ENCODE results near the gene MRPL10. TPM values are rescaled to one million over a fixed set of nuclear protein-coding genes. Genes with fewer than 3 reads are reported as not detected.

The MRPL10 gene
- total RNA-seq, 2 experiments from 2014 or later, result 70.0 to 75.2 TPM

DNA sequence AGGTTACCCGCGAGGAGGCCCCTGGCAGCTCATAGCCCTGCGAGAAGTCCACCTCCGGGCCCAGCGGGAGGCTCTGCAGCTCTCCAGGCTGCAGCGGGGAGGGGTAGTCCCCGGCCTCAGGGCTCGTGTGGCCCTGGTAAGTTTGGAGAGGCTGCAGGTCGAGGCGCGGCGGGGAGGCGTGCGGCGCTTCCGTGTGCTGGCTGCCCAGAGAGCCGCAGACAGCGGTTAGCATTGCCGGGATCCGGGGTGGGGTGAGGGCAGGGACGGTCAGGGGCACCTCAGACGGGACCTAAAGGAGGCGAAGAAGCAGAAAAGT is 16.8 kb upstream of the MRPL10 start:
- no peaks in the 10 kb centered on the region for H3K9me3 Mint-ChIP-seq
- peaks cover 19% of the 10 kb centered on the region for H3K4me1 Mint-ChIP-seq
- peaks cover 85% of the 10 kb centered on the region for H3K27me3 Mint-ChIP-seq
- no peaks in the 10 kb centered on the region for H3K36me3 Mint-ChIP-seq
- DNase-seq, result no peak
- no peak overlapping the region for H3K27ac Mint-ChIP-seq
- H3K4me3 Mint-ChIP-seq, result no peak overlapping the region

DNA sequence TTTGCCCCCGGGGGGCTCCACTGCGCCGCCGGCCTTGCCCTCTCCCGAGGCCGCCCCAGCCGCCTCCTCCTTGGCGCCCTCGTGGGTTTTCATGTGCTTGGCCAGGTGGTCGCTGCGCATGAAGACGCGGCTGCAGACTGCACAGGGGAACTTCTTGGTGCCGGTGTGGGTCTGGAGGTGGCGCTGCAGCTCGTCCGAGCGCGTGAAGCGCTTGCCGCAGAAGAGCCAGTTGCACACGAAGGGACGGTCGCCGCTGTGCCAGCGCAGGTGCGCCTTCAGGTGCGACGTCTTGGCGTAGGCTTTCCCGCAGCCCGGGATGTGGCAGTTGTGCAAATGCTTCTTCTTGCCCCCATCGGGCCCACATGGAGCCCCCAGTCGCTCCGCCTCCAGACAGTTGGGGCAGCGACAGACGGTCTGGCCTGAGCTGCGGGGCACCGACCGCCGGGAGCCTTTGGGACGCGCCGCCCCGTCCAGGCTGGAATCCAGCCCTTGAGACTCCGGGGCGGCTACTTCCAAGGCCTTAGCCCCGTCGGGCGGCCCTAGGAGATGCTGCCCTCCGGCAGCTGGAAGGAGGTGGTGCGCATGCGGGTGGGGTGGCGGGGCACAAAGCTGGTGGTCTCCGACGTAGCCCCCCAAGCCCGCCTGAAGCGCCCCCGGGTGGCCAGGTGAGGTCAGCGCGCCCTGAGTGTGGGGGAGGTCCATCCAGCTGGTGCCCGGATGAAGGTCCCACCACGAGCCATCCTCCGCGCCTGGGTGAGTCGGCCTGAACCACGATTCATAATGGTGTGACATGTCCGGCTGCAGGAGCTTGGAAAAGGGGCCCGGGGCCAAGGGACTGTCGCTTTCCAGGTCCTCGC is 16.2 kb upstream of the MRPL10 start:
- Mint-ChIP-seq H3K4me3 (no peak overlapping the region), H3K36me3 (no peaks in the 10 kb centered on the region), H3K27ac (no peak overlapping the region), H3K9me3 (no peaks in the 10 kb centered on the region), H3K27me3 (peaks cover 79% of the 10 kb centered on the region), H3K4me1 (peaks cover 21% of the 10 kb centered on the region)
- DNase-seq, result peak; percentile 36

DNA sequence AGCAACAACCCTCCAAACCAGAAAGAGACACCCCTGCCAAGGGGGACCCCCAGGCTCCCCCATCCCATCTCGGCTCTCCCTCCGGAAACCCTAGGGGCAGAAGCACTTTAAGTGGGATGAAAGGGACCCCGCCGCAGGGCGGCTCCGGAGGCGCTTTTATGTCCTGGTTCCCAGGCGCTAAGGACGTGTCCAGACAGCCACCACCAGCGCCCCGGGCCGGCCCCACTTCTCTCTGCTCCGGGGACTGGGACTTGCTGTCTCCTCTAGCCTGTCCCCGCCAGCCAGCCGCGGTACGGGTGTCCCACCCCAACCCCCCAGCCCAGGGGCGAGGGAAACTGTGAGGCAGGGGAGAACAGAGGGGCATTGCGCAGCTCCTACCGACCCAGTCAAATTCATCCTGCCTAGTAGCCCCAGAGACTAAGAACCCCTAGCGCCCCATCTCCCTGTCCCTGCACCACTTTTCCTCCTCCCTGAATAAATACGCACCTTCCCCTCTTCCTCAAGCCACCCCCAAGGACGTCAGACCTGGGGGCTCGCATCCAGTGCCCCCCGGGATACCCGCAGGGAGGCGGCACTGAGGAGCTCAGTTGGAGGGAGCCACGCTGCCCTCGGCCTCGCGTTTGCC is 15.5 kb upstream of the MRPL10 start:
- no peak overlapping the region for H3K4me3 Mint-ChIP-seq
- no peaks in the 10 kb centered on the region for H3K9me3 Mint-ChIP-seq
- no peaks in the 10 kb centered on the region for H3K36me3 Mint-ChIP-seq

DNA sequence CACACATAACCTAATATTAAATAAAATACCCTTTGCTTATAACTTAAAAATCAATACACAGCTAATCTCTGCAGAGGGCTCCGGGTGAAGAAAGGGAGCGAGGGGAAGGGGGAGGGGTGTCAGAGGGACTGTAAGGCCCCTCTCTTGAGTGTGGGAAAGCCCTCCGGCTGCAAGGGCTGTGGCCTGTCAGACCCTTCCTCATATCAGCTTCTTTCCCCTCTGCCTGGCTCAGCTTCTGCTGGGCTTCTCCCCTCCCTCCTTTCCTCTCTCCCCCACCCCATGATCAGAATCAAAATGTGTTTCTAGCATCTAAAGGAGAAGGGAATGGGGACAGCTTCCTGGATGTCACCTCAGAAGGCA is 14.4 kb upstream of the MRPL10 start:
- no peaks in the 10 kb centered on the region for H3K36me3 Mint-ChIP-seq
- H3K27me3 Mint-ChIP-seq, result peaks cover 64% of the 10 kb centered on the region
- no peaks in the 10 kb centered on the region for H3K9me3 Mint-ChIP-seq
- H3K4me1 Mint-ChIP-seq, result peaks cover 27% of the 10 kb centered on the region
- DNase-seq, result no peak
- H3K27ac Mint-ChIP-seq, result no peak overlapping the region
- no peak overlapping the region for H3K4me3 Mint-ChIP-seq

More for the DNA sequence above, 15.5 kb upstream of the MRPL10 start:
- Mint-ChIP-seq H3K27me3 (peaks cover 71% of the 10 kb centered on the region), H3K27ac (no peak overlapping the region), H3K4me1 (peaks cover 21% of the 10 kb centered on the region)
- no peak for DNase-seq

DNA sequence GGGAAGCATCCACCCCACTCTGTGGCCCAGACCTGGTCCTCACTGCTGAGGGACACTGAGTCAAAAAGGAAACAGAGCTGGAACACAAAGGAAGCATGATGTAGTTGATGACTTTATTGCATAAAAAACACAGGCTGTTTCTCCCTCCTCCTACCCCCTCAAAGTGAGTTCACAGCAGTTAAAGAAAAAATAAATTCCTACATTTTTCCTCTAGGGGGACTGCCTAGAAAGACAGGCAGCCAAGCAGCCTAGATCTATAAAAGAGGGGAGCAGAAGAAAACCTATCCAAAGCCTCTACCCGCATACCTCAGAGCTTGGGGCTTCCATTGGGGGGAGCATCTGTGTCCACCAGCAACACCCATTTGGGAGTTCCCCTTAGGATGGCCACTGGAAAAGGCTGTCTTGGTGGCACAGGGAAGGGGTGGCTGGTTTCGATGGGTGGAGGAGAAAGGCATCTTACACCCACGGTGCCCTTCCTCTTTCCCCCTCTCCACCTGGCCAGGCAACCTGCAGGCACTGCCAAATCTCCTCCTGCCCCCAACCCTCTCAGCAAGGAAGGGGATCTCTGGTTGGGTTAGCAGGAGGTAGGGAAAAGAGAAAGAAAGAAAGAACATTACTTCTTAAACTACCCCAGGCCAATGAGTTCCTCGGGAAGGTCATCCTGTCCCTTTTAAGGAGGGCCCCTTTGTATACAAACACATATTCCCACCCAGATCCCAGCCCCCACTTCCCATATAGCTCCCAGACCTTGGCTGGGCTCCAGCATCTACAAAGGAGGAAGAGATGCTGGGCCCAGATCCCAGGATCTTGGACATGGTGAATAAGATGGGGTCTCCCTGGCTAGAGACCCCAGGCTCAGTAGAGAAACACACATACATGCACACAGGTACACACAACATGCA is 13.7 kb upstream of the MRPL10 start:
- H3K36me3 Mint-ChIP-seq, result no peaks in the 10 kb centered on the region
- DNase-seq, result no peak
- no peak overlapping the region for H3K27ac Mint-ChIP-seq
- peaks cover 26% of the 10 kb centered on the region for H3K4me1 Mint-ChIP-seq
- no peak overlapping the region for H3K4me3 Mint-ChIP-seq
- no peaks in the 10 kb centered on the region for H3K9me3 Mint-ChIP-seq
- peaks cover 57% of the 10 kb centered on the region for H3K27me3 Mint-ChIP-seq

DNA sequence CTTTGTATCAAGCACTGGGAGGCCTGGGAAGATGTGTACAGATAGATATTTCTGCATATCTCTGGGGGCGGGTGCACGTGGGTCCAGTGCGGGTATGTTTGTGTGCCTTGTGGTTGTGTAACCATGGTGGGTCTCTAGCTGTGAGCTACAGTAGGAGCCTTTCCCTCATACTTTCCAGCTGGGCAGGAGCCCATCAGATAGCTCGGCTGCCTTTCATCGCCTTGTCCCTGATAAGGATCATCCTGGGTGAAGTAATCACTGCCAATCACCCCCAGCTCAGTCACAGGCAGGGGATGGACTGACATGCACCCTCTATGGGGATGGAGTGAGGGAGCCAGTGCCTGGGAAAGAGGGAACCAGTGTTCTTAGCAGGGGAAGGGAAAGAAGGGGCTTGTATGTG is 12.9 kb upstream of the MRPL10 start:
- H3K4me1 Mint-ChIP-seq, result peaks cover 35% of the 10 kb centered on the region
- H3K4me3 Mint-ChIP-seq, result no peak overlapping the region
- H3K27ac Mint-ChIP-seq, result no peak overlapping the region
- peaks cover 49% of the 10 kb centered on the region for H3K27me3 Mint-ChIP-seq
- H3K36me3 Mint-ChIP-seq, result no peaks in the 10 kb centered on the region
- no peaks in the 10 kb centered on the region for H3K9me3 Mint-ChIP-seq
- DNase-seq, result no peak

DNA sequence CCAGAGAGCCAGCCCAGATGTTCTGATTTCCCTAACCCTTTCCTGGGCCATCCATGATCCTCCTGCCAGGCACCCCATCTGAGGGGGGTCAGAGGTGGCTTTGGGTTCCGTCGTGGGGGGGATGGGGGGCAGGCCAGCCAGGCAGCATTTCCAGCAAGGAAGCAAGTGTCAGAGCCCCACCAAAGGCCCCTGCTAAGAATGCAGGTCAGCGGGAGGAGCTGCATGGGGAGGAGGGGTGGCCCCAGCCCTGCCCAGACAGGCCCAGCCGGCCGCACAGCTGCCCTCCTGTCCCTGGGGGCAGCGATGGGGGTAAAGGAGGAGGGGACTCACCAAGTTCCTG is 12.0 kb upstream of the MRPL10 start:
- Mint-ChIP-seq H3K9me3 (no peaks in the 10 kb centered on the region), H3K4me3 (no peak overlapping the region), H3K27ac (no peak overlapping the region), H3K36me3 (no peaks in the 10 kb centered on the region), H3K4me1 (peaks cover 35% of the 10 kb centered on the region), H3K27me3 (peaks cover 40% of the 10 kb centered on the region)
- no peak for DNase-seq

DNA sequence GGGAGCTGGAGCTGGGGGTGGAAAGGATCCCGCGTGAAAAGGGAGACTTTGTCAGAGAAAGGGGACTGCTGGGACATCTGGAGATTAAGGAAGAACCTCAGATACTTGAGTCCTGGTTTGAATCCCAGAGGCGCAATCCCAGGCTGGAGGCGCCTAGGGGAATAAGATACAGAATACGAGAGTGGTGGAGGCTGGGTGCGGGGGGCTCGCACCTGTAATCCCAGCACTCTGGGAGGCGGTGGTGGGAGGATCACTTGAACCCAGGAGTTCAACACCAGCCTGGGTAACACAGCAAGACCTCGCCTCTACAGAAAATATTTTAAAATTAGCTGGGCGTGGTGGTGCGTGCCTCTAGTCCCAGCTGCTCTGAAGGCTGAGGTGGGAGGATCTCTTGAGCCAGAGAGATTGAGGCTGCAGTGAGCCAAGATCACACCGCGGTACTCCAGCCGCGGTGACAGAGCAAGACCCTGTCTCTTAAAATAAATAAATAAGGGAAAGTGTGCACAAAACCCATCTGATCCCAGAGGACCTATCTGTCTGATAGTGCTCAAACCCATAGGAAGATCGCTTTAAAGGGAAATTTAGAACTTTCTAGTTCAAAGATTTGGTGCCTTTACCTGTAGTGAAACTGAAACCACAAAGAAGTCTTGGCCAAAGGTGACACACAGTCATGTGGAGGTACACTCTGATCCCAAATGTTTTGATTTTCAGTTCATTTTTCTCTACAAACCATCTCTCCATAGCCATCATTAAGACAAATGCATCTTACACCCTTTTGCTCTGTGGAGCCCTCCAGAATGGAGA is 10.3 kb upstream of the MRPL10 start:
- no peak for DNase-seq
- H3K9me3 Mint-ChIP-seq, result no peaks in the 10 kb centered on the region
- H3K4me3 Mint-ChIP-seq, result peak overlapping the region; percentile 96
- peaks cover 29% of the 10 kb centered on the region for H3K27me3 Mint-ChIP-seq
- H3K36me3 Mint-ChIP-seq, result no peaks in the 10 kb centered on the region
- peak overlapping the region; percentile 88 for H3K27ac Mint-ChIP-seq
- H3K4me1 Mint-ChIP-seq, result peaks cover 32% of the 10 kb centered on the region

DNA sequence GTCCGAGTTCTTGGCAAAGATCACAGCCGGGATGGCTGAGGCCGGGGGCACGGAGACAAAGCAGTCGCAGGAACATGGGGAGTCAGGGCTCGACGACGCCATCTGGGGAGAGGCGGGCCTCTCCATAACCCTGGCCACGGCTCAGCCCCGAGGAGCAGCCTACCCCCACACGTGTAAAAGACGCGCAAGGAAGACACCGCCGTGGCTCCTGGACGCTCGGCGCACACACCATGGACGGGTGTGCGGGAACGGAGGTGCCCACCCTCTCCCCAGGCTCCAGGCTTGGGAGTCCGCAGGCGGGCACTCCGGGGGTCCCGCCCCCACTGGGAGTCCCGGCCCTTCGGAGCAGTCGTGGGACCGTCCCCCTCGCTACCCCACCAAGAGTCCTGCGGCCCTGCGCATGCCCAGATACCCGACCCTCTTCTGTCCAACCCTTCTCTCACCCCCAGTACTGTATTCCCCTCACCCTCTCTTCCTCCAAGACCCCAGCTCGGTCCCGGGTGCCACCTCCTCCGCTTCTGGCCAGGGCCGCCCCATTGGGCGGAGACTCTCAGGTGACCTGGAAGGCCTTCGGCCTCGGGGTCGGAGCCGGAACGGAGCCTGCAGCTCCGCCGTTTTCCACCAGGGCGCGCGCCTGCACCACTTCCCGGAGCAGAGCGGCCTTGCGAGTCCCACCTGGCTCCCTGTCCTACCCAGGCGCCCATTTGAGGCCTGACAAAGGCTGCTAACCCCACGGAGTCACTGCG is 9.6 kb upstream of the MRPL10 start, which contains the start of gene SCRN2:
SCRN2 (minus strand) TSS at position 532 of the 746 bp plus-strand sequence; CDS start at position 102, 430 bp downstream.
- DNase-seq, result peak; percentile 90
- H3K27me3 Mint-ChIP-seq, result peaks cover 22% of the 10 kb centered on the region
- no peaks in the 10 kb centered on the region for H3K36me3 Mint-ChIP-seq
- H3K4me3 Mint-ChIP-seq, result peak within 1 kb of the TSS; percentile 96
- H3K27ac Mint-ChIP-seq, result peak within 1 kb of the TSS; percentile 88
- H3K9me3 Mint-ChIP-seq, result no peaks in the 10 kb centered on the region
- H3K4me1 Mint-ChIP-seq, result peaks cover 32% of the 10 kb centered on the region

DNA sequence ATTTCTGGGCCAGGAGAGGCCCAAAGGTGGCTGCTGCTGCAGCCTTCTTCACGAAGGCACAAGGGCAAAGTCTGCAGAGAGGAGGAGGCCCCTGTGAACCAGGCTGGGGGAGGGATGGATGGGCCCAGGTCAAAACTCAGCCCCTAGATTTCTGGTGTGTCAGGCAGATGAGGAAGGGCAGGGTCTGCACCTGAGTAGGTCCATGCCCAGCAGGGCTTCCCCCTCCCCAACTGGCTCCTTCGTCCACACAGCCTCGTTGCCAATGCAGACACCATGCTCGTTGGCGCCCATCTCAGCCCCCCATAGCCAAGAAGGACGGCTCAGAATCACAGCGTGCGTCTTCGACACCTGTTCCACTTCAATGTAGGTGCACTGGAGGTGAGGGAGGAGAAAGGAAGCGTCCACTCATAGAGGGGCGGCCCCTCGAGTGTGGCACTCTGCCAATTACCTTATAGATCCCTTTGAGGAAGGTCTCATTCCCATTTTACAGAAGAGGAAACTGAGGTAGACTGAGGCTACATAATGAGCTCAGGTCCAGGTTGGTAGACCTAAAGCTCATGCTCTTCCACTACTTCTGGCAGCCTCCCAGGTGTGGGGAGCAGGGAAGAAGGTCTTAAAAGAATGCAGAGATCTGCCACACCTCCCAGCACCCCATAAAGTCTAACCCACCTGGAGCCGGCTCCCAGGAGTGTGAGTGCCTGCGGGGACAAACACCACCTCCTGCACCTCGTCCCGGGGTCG is 8.8 kb upstream of the MRPL10 start:
- no peaks in the 10 kb centered on the region for H3K36me3 Mint-ChIP-seq
- H3K27ac Mint-ChIP-seq, result no peak overlapping the region

DNA sequence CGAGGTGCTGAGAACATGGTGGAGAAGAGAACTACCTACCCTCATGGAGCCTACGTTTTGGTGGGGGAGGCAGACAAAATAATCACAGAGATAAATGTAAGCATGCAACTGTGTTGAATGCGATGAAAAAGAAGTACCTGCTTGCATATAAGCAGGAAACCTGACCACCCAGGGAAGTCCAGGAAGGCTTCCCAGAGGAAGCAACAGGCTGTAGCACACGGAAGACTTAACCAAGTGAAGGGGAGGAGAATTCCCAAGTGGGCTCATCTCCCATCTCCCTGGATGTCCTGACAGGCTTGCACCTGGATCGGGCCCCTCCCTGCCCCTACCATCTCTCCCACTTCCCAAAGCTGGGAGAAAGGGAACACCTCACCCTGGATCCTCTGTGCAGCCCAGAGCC is 7.7 kb upstream of the MRPL10 start:
- H3K9me3 Mint-ChIP-seq, result no peaks in the 10 kb centered on the region
- no peak for DNase-seq
- no peaks in the 10 kb centered on the region for H3K36me3 Mint-ChIP-seq
- peaks cover 4% of the 10 kb centered on the region for H3K27me3 Mint-ChIP-seq
- peaks cover 41% of the 10 kb centered on the region for H3K4me1 Mint-ChIP-seq
- H3K27ac Mint-ChIP-seq, result no peak overlapping the region
- no peak overlapping the region for H3K4me3 Mint-ChIP-seq

More for the DNA sequence above, 8.8 kb upstream of the MRPL10 start:
- peak overlapping the region; percentile 96 for H3K4me3 Mint-ChIP-seq
- no peak for DNase-seq
- peaks cover 32% of the 10 kb centered on the region for H3K4me1 Mint-ChIP-seq
- H3K9me3 Mint-ChIP-seq, result no peaks in the 10 kb centered on the region
- peaks cover 14% of the 10 kb centered on the region for H3K27me3 Mint-ChIP-seq

DNA sequence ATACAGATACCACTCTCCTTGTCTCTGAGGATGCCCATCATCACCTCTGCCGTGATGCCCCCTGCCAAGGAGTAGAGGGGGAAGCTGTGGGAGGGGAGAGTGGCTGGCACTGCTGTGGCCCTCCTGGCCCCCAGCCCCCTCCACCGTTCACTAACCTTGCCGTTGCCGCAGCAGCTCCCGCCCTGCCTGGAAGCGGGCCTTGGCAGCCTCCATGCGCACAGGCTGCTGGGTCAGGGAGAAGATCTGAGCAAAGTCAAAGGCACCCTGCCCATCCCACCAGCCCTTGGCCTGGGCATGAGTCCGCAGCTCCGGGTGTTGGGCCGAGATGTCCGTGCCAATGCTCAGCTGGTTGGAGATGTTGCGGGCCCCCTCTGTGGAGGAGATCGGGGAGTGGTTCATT is 7.3 kb upstream of the MRPL10 start:
- H3K27ac Mint-ChIP-seq, result no peak overlapping the region

DNA sequence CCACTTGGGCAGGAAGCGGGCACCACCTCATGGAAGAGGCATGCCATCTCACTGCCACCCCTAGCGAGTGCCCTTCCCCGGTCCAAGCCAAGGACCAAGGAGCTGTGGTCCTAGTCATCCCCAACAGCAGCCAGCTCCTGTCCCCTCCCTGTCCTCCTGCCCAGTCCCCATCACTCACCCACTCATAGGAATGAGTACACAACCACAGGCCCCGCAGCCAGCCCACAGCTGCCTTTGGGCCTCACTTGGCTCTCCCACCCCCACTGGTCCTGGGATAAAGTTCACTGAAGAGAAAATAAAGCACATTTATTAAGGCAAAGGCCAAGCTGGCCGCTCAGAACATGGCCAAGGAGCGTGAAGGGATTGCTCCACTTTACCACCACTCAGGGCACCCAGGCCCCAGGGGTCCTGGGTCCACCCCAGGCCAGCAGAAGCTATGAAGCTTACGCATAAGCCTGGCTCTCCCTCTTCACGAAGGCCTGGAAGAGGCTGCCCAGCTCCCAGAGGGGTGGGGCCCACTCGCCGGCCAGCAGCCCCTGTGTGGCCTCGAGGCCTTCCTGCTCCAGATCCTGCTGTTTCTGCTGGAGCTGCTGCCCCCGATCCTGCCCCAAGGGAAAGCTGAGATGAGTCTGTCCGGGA is 6.2 kb upstream of the MRPL10 start:
- no peak for DNase-seq
- Mint-ChIP-seq H3K36me3 (no peaks in the 10 kb centered on the region), H3K27ac (no peak overlapping the region), H3K4me1 (peaks cover 39% of the 10 kb centered on the region), H3K4me3 (no peak overlapping the region), H3K27me3 (peaks cover 3% of the 10 kb centered on the region), H3K9me3 (no peaks in the 10 kb centered on the region)

More for the DNA sequence above, 7.3 kb upstream of the MRPL10 start:
- H3K9me3 Mint-ChIP-seq, result no peaks in the 10 kb centered on the region
- DNase-seq, result no peak
- no peak overlapping the region for H3K4me3 Mint-ChIP-seq
- H3K4me1 Mint-ChIP-seq, result peaks cover 42% of the 10 kb centered on the region
- H3K36me3 Mint-ChIP-seq, result no peaks in the 10 kb centered on the region
- H3K27me3 Mint-ChIP-seq, result no peaks in the 10 kb centered on the region

Measured in activated naive CD8-positive, alpha-beta T cell treated with anti-CD3 and anti-CD28 coated beads for 36 hours (primary cell).